G401.6 (cell line): ENCODE data around the gene ADAM17.

ENCODE experiments used
- FAIRE-seq: peaks from 2 replicates; lab custom pipeline; 2012; peaks lifted over from hg19 to GRCh38; lab: Jason Lieb, UNC

Gene ADAM17

GRCh38 chr2:9467687-9468086 is 87.9 kb downstream of the ADAM17 start:
- no peak for FAIRE-seq

- FAIRE-seq = no peak
Measured at GRCh38 chr2:9466147-9466683, 89.4 kb downstream of the ADAM17 start.

- FAIRE-seq = no peak
Measured at GRCh38 chr2:9465170-9465569, 90.5 kb downstream of the ADAM17 start.

- no peak for FAIRE-seq
Measured at GRCh38 chr2:9463698-9464034, 92.0 kb downstream of the ADAM17 start.

- FAIRE-seq = no peak
Measured at GRCh38 chr2:9462886-9463697, 92.5 kb downstream of the ADAM17 start.

GRCh38 chr2:9462313-9462712 is 93.3 kb downstream of the ADAM17 start:
- FAIRE-seq = no peak

GRCh38 chr2:9461079-9461478 is 94.6 kb downstream of the ADAM17 start:
- FAIRE-seq = no peak

GRCh38 chr2:9460441-9461017 is 95.1 kb downstream of the ADAM17 start:
- FAIRE-seq = no peak

- no peak for FAIRE-seq
Measured at GRCh38 chr2:9451231-9451630, 104.4 kb downstream of the ADAM17 start.

GRCh38 chr2:9445089-9445488 is 110.5 kb downstream of the ADAM17 start:
- FAIRE-seq = no peak

GRCh38 chr2:9443526-9443925 is 112.1 kb downstream of the ADAM17 start:
- FAIRE-seq = no peak

- no peak for FAIRE-seq
Measured at GRCh38 chr2:9441556-9441955, 114.1 kb downstream of the ADAM17 start.

- peak; percentile 60 for FAIRE-seq
Measured at GRCh38 chr2:9440058-9440727, 115.4 kb downstream of the ADAM17 start.

- FAIRE-seq = no peak
Measured at GRCh38 chr2:9439536-9439935, 116.1 kb downstream of the ADAM17 start.
